GM19043 (cell line): Measurements from ENCODE around the gene PFAS.
A peak's percentile ranks its signal among the peaks of the same experiment; 100 is the strongest.

Experiments used
- ATAC-seq: cut with Tn5 transposase; IDR thresholded peaks from one replicate; pipeline ENCODE4 v1.9.1; 2021; ENCODE audit warnings: low read depth; ENCODE audit not compliant: unreplicated experiment

PFAS gene

DNA sequence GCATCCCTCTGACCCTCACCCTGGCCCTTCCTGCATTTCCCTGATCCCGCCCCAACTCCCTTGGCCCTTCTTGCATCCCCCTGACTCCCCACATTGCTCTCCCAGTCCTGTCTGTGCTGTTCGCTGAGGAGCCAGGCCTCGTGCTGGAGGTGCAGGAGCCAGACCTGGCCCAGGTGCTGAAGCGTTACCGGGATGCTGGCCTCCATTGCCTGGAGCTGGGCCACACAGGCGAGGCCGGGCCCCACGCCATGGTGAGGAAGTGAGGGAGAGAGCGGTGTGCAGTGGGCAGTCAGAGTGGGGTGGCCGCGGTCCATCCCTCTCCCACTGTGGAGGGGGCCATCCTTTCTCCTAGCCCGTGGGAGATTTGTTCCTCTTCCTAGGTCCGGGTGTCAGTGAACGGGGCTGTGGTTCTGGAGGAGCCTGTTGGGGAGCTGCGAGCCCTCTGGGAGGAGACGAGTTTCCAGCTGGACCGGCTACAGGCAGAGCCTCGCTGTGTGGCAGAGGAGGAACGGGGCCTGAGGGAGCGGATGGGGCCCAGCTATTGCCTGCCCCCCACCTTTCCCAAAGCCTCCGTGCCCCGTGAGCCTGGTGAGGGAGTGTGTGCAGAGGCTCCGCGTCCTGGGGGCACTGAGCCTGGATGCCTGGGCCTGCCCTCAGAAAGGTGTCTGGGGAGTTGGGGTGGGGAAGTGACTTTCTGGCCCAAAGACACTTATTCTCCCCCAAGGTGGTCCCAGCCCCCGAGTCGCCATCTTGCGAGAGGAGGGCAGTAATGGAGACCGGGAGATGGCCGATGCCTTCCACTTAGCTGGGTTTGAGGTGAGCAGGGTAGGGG is 17.8 kb downstream of the PFAS start:
- no peak for ATAC-seq

DNA sequence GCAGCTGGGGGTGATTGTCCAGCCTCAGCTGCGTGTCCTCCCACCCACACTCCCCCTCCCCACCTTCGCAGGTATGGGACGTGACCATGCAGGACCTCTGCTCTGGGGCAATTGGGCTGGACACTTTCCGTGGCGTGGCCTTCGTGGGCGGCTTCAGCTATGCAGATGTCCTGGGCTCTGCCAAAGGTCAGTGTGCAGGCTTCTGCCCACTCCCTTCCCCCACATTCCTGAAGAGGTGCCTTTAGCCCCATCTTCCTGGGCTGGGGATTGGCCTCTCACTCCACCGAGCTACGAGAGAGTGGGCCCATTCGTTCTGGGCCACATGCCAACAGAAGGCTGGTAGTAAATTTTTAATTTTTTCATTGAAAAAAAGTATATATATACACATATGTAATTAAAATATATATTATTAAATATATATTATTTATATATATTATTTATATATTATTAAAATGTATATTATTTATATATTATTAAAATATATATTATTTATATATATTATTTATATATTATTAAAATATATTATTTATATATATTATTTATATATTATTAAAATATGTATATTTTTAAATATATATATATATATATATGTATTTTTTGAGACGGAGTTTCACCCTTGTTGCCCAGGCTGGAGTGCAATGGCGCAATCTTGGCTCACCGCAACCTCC is 18.5 kb downstream of the PFAS start:
- no peak for ATAC-seq

DNA sequence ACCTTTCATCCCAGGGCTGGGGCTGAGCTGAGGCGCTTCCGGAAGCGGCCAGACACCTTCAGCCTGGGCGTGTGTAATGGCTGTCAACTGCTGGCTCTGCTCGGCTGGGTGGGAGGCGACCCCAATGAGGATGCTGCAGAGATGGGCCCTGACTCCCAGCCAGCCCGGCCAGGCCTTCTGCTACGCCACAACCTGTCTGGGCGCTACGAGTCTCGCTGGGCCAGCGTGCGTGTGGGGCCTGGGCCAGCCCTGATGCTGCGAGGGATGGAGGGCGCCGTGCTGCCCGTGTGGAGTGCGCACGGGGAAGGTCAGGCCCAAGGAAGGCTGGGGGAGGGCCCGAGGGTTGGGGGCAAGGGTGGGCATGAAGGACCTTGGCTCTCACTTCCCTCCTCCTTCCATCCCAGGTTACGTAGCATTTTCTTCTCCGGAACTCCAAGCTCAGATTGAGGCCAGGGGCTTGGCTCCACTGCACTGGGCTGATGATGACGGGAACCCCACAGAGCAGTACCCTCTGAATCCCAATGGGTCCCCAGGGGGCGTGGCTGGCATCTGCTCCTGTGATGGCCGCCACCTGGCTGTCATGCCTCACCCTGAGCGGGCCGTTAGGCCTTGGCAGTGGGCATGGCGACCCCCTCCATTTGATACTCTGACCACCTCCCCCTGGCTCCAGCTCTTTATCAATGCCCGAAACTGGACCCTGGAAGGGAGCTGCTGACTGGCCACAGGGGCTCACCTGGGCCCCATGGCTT is 19.6 kb downstream of the PFAS start:
- ATAC-seq: no peak

DNA sequence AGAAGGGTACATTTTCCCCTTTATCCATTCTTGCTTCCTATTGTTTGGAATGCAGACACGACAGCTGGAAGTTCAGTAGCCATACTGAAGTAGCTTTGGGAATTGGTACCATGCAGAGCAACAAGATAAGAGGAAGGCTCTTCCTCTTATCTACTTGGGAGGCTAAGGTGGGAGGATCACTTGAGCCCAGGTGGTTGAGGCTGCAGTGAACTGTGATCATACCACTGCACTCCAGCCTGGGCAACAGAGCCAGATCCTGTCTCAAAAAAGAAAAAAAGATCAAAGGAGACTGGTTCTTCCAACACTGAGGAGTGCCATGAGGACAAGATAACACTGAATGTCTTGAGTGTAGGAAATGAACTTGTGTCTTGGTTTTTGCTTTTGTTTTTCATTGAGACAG is 23.3 kb downstream of the PFAS start:
- ATAC-seq: no peak

DNA sequence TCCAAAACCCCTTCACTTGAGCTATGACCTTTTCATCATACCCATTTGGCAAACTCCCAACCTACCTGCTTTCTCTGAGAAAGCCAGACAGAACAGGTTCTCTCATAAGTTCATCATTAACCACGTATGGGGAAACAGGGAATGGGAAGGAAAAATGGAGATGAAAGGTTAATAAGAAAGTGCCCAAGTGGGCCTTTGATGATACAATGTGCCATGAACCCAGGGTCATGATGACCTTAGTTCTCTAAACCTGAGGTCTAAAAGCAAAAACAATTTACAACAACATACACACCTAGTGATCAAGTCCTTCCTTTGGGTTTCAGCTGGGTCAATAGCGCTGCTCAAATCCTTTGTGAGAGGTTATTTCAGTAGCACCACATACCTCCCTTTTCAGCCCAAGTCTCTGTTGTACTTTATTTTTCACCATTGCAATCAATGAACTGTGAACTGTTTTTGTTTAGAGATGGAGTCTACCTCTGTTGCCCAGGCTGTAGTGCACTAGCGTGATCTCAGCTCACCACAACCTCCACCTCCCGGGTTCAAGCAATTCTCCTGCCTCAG is 24.9 kb downstream of the PFAS start:
- ATAC-seq: no peak

DNA sequence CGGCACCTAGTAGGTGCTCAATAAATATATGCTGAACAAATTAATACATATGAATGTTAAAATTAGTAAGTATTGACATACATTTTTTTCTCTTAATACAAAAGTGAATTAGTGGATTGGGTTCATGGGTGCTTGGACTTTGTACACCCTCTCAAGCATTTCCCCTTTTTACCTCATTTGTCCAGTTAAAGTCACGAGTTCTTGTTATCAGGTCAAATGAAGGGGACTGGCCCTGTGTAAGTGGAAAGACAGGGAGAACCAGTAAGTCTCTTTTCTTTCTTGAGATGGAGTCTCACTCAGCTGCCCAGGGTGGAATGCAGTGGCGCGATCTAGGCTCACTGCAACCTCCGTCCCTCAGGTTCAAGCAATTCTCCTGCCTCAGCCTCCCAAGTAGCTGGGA is 25.7 kb downstream of the PFAS start:
- ATAC-seq: no peak

DNA sequence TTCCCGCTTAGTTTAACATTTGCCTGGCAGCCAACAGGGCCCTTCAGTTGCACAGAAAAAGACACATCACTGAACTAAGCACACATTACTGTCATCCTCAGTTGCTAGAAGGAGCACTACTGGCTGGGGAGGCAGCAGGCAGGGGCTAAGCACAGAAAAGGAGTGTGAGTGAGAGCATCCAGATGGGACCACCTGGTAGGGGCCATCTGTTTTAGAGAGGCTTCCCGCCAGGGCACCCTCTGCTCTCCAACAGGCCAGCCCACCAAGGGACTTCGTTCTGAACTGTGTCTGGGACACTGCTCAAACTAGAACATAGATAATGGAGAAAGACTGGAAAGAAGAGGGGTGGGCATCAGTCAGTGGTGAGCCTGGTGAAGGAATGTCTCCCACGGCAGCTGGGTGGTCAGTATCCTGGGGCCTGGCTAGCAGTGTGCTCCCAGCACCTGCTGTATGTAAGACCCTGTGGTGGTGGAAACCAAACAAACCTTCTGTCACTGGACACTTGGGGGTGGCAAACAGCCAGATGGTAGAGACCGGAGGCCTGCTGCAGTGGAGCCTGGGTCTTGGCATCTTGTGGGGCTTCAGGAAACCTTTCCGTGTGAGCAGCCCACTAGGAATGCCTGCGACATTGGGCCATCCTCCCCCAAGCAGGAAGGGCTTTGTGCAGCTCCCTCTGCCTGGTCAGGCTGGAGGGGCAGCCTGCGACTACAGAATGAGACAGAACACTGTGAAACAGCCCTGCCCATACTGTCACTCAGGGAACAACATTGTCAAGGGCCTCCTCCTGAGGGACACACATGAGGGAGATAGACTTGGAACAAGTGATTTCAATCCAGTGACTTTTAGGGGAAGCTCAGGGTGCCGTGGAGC is 26.6 kb downstream of the PFAS start:
- no peak for ATAC-seq

DNA sequence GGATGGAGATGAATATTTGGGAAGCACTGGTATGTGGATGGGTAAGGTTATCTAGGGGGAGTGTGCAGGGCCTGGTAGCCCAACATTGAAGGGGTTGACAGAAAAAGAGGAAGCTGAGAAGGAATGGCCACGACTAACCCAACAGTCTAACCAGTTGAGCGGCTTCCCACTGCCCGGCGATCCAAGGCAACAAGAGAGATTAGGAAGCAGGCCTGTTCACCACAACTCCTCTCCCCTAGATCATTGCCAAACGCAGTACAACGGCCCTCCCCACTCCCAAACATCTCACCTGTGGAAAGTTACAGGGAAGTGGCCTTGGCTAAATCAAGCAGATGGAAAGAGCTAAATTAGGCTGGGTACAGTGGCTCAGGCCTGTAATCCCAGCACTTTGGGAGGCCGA is 28.2 kb downstream of the PFAS start:
- no peak for ATAC-seq

DNA sequence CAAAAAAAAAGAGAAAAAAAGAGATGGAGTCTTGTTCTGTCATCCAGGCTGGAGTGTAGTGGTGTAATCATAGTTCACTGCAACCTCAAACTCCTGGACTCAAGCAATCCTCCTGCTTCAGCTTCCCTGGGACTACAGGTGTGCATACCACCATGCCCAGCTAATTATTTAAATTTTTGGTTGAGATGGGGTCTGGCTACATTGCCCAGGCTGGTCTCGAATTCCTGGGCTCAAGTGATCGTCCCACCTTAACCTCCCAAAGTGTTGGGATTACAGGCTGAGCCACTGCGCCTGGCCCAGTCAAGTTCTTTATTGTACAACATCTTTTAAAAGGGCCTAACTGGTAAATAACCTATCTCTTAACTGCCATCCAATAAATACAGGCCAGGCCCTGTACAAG is 33.3 kb downstream of the PFAS start:
- ATAC-seq: no peak

DNA sequence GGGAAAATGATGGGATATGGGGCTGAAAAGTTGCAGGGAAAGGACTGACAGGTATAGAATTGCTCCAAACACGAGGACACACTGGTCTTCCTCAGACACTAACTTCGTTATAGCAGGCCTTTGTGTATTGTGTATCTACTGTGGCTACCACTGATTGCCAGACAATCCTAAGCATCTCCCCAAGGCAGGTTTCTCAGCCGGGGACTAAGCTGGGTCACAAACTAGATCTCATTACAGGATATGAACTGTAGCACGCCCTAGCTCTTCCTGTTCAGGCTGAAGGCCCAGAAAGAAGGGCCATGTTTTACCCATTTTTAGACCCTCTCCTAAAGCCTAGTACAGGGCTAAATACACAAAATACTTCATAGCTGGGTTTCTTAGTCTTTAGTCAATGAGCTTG is 34.3 kb downstream of the PFAS start:
- ATAC-seq: no peak

DNA sequence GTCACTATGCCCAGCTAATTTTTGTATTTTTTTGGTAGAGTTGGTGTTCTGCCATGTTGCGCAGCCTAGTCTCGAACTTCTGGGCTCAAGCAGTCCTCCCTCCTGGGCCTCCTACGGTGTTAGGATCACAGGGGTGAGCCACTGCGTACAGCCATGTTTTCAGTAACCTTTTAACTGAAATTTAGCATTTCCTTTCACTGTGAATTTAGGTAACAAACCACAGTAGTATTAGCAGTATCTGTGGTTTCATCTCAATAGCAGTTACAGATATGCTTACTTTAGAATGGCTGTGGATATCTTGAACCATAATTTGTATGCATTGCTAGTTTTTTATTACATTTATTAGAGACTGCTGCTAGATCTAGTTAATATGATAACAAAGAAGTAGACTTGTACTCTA is 35.0 kb downstream of the PFAS start:
- no peak for ATAC-seq

DNA sequence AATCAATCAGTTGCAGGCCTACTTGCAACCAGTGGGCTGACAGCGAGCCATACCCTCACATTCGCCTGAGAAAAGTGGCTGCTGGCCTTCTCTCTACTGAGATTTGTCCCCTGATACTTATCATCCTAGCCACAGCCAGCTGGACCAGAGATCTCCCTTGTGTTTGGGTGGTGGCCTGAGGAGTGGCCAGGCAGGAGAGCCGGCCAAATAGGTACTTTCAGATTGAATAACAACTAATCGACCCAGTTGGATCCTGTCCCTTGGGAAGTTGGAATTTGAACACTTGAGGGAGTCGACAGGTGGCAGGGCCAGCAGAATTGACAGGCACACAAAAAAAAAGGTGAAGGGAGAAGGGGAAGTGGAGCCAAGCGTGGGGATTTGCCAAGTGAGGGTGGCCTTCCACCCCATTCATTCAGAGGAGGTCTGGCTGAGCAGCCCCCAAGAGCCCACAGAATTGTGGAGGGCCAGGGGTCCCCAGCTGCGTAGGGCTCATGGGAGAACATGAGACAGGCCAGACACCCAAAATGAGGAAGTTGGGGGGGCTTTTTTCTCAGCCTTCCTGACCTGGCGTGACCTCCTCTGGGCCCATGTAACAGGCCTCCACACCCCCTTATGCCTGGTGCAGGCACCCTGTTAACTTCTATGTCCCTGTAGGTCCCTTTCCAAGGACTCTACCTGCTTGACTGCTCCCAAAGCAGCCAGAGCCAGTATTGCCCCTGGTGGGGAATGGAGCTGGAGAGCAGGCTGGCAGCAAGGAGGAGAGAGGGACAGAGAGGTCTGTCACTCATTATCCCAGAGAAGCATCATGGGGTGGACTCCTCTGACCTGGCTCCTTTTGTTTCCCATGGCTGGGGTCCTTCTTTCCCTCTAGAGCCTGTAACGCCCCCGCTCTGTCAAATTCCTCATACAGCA is 36.4 kb downstream of the PFAS start:
- no peak for ATAC-seq

DNA sequence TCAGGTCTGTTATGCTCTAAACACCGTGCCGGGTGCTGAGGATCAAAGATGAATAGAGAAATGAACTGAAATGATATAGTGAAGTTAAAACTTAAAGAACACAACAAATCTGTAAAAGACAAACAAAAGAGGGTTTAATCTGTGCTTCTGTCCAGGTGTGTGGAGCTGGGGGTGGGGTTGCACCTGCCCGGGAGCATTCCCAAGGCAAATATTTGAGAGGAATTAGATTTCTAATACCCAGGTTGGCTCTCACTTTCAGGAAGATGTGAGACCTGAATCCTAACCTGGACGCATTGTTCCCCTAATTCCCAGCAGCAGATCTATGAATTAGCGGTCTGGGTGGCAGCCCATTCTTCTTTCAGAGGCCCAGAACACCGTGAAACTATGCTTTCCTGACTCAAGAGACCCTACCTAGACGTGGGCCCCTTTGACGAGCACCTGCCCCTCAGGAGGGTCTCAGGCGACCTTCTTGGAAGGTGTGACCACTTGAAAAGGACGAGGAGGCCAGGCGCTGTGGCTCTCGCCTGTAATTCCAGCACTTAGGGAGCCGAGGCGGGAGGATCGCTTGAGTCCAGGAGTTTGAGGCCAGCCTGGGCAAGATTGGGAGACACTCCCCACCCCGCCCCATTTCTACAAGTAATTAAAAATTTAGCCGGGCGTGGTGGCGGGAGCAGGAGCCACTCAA is 38.7 kb downstream of the PFAS start:
- ATAC-seq: no peak

DNA sequence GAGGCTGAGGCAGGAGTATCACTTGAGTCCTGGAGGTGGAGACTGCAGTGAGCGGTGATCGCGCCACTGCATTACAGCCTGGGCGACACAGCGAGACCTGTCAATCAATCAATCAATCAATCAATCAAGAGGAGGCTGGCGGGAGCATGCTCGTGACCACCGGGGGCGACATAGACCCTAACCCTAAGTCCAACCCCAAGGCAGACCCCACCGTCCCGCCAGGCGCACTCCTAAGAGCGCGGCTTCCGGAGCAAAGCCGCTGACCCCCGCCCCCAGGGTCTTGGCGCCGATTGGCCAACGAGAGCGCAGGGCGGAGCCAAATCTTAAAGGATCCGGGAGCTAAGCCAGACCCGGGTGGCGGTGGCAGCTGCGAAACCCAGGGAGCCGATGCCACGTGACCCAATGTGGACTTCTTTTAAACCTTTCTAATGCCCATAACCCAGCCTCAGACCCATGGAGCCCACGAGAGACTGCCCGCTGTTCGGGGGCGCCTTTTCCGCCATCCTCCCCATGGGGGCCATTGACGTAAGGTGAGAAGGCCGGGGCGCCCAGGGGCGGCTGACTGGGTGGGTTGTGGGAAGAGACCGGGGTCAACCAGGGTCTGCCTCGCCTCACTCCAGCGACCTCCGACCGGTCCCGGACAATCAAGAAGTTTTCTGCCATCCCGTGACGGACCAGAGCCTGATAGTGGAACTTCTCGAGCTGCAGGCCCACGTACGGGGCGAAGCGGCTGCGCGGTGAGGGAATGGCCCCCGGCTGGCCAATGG is 39.4 kb downstream of the PFAS start, which contains the start of gene RANGRF:
TSS of gene RANGRF (plus strand) at position 335 of the 767 bp plus-strand sequence. CDS start at position 454, 119 bp downstream.
- peak; percentile 77 for ATAC-seq

DNA sequence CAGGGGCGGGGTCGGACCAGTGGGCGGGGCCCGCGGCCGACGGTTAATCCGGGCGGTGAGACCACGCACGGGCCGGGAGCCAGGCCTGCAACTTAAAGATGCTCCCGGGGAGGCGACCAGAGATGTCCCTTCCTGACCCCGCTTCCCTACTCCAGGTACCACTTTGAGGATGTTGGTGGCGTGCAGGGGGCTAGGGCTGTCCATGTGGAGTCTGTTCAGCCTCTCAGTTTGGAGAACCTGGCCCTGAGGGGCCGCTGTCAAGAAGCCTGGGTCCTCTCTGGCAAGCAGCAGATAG is 40.0 kb downstream of the PFAS start:
- no peak for ATAC-seq

DNA sequence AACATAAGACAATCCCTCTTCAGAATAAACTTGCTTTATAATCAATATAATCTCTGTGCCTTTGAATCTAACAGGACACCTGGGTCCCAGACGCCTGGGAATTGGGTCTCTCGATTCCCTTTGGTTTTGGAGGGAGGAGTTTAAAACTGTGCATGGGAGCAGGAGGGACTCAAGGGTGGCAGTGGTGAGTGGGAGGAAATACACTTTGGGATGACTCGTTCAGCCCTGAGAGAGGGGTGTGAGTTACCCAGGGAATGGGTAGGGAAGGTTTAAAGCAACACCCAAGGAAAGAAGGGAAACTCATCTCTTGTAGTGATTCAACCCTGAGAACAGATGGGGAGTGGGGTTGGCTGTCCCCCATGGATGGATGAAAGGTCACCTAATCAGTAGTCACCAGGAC is 41.0 kb downstream of the PFAS start:
- no peak for ATAC-seq

DNA sequence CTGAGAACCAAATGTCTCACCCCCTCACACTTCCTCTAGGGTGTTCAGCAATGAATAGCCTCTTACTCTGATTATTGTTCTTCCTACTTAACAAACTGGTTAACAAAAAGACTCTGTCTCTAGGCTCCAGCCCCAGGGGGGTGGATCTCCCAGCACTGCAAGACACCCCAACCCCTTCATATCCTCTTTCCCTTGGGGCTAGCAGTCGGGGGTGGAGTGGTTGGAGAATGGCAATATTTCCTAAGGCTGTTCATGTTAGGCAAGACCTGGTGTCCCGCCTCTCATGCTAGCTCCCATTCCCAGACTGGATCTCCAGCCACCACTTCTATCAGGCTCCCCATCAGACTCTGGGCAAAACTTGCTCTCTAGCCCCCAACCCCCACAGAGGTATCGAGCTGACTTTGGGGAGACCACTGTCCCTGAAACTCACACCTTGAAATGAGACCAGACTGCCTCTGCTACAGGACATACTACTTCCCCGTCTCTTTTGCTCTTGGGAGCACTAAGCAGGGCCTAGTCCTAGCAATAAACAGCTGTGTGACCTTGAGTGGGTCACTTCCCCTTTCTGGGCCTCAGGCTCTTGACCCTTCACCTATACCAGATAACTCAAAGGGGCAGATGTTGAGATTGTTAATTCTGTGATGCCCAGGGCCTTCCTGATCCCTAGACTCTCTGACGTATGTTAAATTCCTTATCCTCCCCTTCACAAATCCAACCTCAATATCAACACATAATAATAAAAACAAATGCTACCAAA is 43.7 kb downstream of the PFAS start:
- ATAC-seq: no peak
